WTC11 (cell line): Measurements from ENCODE around the gene PEAK1.

Experiments used
- ETV6 ChIP-seq: sonication (generic); formaldehyde crosslinking; IDR thresholded peaks from 2 replicates; pipeline ENCODE4 v1.8.1; 2022; ENCODE audit warnings: mild to moderate bottlenecking, missing genetic modification reagents
- FOXP1 ChIP-seq: sonication (generic); formaldehyde crosslinking; IDR thresholded peaks from 2 replicates; pipeline ENCODE4 v1.8.0; 2022; ENCODE audit warnings: missing genetic modification reagents, mild to moderate bottlenecking, moderate library complexity, borderline replicate concordance
- JUN ChIP-seq: sonication (generic); formaldehyde crosslinking; IDR thresholded peaks from 2 replicates; pipeline ENCODE4 v1.8.0; 2023; ENCODE audit warnings: mild to moderate bottlenecking, missing genetic modification reagents
- TP53 ChIP-seq: sonication (generic); formaldehyde crosslinking; IDR thresholded peaks from 2 replicates; pipeline ENCODE4 v1.8.1; 2023; ENCODE audit warnings: mild to moderate bottlenecking, missing genetic modification reagents
- ZNF263 ChIP-seq: sonication (generic); formaldehyde crosslinking; IDR thresholded peaks from 2 replicates; pipeline ENCODE4 v1.8.1; 2022; ENCODE audit warnings: low read depth, mild to moderate bottlenecking, moderate library complexity, missing genetic modification reagents
- TF ChIP-seq, protein P1 (sequence below): fragments of 200-600 bp; IDR thresholded peaks from 2 replicates; pipeline ENCODE4 v1.8.0; 2022; ENCODE audit warnings: antibody characterized with exemption
- TF ChIP-seq, protein P2 (sequence below): sonication (generic); formaldehyde crosslinking; IDR thresholded peaks from 2 replicates; pipeline ENCODE4 v1.8.0; 2023; ENCODE audit warnings: mild to moderate bottlenecking, missing genetic modification reagents
- TF ChIP-seq, protein P3 (sequence below): sonication (generic); formaldehyde crosslinking; IDR thresholded peaks from 2 replicates; pipeline ENCODE4 v1.8.1; 2023; ENCODE audit warnings: mild to moderate bottlenecking, missing genetic modification reagents, moderate library complexity
- TF ChIP-seq, protein P4 (sequence below): sonication (generic); formaldehyde crosslinking; conservative IDR thresholded peaks from 2 replicates; pipeline ENCODE4 v1.8.1; 2022; ENCODE audit warnings: mild to moderate bottlenecking, missing genetic modification reagents
- TF ChIP-seq, protein P5 (sequence below): sonication (generic); formaldehyde crosslinking; IDR thresholded peaks from 2 replicates; pipeline ENCODE4 v1.8.1; 2023; ENCODE audit warnings: mild to moderate bottlenecking, missing genetic modification reagents, moderate library complexity

DNA sequence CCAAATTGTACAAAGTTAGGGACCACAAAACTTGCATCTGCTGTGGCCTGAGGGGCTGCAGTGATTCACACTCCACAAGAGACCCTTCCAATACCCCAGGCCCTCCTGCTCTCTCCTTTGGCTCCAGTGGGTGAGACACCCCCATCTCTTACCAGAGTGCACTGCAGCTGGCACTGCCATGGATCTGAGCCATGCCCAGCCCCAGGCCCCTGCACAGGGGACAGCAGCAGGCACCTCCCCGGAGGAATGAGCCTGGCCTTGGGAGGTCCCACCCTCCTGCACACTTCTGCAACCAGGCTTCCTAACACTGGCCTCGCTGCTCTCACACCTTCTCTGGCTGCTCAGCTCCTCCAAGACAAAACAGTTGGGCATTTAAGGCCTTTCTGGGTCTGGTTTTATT lies 332.7 kb downstream of the PEAK1 start:
- TF ChIP-seq ETV6 (CRISPR knock-in tag) (no peak), TP53 (no peak), ZNF263 (CRISPR knock-in tag) (no peak), FOXP1 (CRISPR knock-in tag) (no peak), JUN (no peak)
- TF ChIP-seq, protein P1, sequence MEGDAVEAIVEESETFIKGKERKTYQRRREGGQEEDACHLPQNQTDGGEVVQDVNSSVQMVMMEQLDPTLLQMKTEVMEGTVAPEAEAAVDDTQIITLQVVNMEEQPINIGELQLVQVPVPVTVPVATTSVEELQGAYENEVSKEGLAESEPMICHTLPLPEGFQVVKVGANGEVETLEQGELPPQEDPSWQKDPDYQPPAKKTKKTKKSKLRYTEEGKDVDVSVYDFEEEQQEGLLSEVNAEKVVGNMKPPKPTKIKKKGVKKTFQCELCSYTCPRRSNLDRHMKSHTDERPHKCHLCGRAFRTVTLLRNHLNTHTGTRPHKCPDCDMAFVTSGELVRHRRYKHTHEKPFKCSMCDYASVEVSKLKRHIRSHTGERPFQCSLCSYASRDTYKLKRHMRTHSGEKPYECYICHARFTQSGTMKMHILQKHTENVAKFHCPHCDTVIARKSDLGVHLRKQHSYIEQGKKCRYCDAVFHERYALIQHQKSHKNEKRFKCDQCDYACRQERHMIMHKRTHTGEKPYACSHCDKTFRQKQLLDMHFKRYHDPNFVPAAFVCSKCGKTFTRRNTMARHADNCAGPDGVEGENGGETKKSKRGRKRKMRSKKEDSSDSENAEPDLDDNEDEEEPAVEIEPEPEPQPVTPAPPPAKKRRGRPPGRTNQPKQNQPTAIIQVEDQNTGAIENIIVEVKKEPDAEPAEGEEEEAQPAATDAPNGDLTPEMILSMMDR = no peak
- TF ChIP-seq, protein P2, sequence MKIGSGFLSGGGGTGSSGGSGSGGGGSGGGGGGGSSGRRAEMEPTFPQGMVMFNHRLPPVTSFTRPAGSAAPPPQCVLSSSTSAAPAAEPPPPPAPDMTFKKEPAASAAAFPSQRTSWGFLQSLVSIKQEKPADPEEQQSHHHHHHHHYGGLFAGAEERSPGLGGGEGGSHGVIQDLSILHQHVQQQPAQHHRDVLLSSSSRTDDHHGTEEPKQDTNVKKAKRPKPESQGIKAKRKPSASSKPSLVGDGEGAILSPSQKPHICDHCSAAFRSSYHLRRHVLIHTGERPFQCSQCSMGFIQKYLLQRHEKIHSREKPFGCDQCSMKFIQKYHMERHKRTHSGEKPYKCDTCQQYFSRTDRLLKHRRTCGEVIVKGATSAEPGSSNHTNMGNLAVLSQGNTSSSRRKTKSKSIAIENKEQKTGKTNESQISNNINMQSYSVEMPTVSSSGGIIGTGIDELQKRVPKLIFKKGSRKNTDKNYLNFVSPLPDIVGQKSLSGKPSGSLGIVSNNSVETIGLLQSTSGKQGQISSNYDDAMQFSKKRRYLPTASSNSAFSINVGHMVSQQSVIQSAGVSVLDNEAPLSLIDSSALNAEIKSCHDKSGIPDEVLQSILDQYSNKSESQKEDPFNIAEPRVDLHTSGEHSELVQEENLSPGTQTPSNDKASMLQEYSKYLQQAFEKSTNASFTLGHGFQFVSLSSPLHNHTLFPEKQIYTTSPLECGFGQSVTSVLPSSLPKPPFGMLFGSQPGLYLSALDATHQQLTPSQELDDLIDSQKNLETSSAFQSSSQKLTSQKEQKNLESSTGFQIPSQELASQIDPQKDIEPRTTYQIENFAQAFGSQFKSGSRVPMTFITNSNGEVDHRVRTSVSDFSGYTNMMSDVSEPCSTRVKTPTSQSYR (CRISPR knock-in tag) = no peak
- TF ChIP-seq, protein P3, sequence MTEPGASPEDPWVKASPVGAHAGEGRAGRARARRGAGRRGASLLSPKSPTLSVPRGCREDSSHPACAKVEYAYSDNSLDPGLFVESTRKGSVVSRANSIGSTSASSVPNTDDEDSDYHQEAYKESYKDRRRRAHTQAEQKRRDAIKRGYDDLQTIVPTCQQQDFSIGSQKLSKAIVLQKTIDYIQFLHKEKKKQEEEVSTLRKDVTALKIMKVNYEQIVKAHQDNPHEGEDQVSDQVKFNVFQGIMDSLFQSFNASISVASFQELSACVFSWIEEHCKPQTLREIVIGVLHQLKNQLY (CRISPR knock-in tag) = no peak
- TF ChIP-seq, protein P4, sequence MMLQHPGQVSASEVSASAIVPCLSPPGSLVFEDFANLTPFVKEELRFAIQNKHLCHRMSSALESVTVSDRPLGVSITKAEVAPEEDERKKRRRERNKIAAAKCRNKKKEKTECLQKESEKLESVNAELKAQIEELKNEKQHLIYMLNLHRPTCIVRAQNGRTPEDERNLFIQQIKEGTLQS (CRISPR knock-in tag) = no peak
- TF ChIP-seq, protein P5, sequence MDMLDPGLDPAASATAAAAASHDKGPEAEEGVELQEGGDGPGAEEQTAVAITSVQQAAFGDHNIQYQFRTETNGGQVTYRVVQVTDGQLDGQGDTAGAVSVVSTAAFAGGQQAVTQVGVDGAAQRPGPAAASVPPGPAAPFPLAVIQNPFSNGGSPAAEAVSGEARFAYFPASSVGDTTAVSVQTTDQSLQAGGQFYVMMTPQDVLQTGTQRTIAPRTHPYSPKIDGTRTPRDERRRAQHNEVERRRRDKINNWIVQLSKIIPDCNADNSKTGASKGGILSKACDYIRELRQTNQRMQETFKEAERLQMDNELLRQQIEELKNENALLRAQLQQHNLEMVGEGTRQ = no peak
